CD1c-positive myeloid dendritic cell (primary cell): ENCODE results near the gene RNF135.
A peak's percentile ranks its signal among the peaks of the same experiment; 100 is the strongest.
"Not testable (repeated sequence)": the region's sequence is repeated elsewhere in the genome, so short reads cannot be mapped to it uniquely, and the experiment has no call there.

Source experiments
- DNase-seq: peaks from one replicate; pipeline ENCODE4 v3.0.0-alpha.2; 2016; ENCODE audit errors: extremely low spot score

RNF135 gene

GRCh38 chr17:30997842-30998241 is 27.0 kb downstream of the RNF135 start:
- no peak for DNase-seq

DNA sequence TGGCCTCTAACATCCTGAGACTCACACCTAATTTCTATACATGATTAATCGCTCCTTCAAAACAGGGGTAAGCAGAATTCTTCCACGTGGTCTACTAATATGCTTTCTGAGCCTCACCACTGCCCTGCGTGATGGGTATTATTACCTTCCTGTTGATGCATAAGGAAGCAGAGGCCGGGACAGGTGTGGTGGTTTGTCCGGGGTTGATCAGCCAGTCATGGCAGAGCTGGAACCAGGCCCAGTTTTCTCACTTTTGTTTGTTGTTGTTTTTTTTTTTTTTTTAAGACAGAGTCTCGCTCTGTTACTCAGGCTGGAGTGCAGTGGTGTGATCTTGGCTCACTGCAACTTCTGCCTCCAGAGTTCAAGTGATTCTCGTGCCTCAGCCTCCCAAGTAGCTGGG is 31.2 kb downstream of the RNF135 start:
- DNase-seq = no peak

DNA sequence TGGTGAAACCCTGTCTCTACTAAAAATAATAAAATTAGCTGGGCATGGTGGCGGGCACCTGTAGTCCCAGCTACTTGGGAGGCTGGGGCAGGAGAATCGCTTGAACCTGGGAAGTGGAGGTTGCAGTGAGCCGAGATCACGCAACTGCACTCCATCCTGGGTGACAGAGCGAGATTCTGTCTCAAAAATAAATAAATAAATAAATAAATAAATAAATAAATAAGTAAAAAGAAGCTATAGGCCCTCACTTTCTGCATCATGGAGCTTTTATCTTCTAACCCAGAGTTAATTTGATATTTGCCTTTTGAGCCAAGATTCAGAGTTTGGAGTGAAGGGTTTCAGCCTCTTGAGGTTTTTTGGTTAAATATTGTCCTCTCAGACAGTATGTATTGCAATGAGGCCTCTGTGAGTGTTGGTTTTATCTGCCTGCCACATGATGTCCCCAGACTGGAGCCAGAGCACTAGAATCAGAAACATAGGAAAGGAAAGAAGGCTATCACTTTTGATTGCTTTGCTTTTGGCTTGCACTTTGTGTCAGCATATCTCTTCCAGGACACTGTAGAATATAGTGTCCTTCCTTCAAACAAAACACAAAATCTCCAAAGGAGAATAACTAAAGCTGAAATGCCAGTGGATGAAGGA is 32.5 kb downstream of the RNF135 start:
- no peak for DNase-seq

DNA sequence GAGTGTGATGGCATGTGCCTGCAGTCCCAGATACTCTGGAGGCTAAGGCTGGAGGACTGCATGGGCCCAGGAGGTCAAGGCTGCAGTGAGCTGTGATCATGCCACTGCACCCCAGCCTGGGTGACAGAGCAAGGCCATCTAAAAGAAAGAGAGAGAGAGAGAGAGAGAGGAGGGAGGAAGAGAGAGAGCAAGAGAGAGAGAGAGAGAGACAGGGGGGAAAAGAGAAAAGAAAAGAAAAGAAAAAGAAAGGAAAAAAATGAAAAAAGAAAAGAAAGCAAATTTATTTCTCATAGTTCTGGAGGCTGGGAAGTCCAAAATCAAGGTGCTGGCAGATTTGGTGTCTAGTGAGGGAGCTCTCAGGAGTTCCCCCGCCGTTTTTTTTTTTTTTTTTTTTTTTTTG is 33.3 kb downstream of the RNF135 start:
- no peak for DNase-seq

DNA sequence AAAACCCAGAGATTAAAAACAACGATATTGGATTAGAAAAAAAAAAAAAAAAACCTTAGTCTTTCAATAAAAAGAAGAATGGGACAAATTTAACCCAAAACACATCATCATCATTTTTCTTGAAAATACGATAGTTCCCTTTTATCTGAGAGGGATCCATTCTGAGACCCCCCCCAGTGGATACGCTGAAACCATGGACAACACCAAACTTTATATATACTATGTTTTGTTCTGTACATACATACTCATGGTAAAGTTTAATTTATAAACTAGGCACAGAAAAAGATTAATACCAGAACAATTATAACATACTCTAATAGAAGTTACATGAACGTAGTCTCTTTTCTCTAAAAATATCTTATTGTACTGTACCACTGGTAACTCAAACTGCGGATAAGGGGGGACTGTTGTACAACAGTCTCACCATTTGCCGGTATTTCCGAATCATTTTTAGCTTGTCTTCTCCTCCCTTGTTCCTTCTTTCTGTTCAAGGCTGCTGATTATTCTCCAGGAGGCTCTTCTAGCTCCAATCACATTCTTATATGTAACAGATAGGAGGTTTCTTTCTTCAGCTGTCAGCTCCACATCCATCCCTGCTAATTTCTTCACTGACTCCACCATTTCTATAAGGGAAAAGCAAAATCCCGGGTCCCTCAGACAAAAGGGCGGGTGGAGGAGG is 37.0 kb downstream of the RNF135 start:
- DNase-seq = no peak

- peak; percentile 65 for DNase-seq
These were observed 37.7 kb downstream of the RNF135 start for GRCh38 chr17:31008374-31009041.

GRCh38 chr17:31009042-31009702 is 38.3 kb downstream of the RNF135 start:
- DNase-seq = not testable (repeated sequence)

- DNase-seq = not testable (repeated sequence)
These were observed 39.2 kb downstream of the RNF135 start for GRCh38 chr17:31010014-31010413.

GRCh38 chr17:31013844-31014243 is 43.0 kb downstream of the RNF135 start:
- DNase-seq = no peak

GRCh38 chr17:31015639-31016038 is 44.8 kb downstream of the RNF135 start:
- DNase-seq = no peak

DNA sequence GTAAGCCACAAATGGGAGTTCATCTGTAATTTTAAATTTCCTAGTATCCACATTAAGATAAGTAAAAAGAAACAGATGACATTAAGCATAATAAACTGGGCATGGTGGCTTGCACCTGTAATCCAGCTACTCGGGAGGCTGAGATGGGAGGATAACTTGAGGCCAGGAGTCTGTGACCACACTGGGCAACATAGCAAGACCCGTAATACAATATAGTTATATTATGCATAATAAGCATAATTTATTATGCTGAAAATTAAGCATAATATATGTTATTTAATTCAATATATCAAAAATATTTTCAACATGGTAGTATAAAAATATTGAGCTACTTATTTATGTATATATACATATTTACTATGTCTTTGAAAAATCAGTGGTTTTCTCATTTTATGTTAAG is 48.2 kb downstream of the RNF135 start:
- DNase-seq = no peak

DNA sequence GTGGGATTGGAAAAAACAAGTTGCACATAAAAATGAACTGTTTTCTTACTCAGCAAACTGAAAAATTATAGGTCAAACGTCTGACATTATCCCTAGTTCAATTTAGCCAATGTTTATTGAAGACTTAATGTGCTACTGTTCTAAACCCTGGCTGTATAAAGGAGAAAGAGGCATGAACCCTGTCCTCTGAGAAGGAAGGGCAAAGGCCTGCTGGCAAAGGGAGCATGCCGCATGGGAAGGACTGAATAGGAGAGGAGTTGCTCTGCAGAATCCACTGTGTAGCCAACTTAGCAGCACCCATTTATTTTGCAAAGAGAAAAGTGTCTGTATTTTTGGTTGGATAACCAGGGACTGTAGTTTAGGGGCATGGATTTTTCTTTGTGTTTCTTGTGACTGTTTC is 52.3 kb downstream of the RNF135 start:
- not testable (repeated sequence) for DNase-seq

DNA sequence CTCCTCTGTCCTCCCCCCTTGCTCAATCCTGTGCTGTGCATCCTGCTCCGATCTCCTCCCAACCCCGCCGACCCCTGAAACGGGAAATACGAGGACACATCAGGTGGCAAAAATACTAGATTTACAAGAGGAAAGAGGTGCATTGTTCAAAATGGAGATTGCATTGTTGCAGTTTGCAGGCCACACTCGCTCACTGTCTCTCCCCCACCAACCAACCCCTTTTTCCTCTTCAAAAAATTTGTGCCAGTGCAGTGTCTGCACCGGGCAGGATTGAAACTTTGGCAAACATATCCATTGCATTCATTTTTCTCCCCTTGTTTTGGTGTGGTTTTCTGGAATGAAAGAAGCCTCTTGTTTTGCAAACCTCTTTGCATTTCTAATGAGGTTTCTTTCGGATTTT is 61.0 kb downstream of the RNF135 start:
- no peak for DNase-seq

DNA sequence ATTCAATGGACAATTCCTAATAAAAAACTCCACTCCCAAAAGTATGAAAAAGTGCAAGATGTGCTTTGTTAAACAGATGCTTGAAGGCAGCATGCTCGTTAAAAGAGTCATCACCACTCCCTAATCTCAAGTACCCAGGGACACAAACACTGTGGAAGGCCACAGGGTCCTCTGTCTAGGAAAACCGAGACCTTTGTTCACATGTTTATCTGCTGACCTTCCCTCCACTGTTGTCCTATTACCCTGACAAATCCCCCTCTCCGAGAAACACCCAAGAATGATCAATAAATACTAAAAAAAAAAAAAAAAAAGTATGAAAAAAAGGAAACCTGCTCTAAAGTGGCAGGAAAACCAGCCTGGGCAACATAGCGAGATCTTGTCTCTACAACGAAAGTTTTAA is 64.8 kb downstream of the RNF135 start:
- DNase-seq = not testable (repeated sequence)

- not testable (repeated sequence) for DNase-seq
These were observed 70.0 kb downstream of the RNF135 start for GRCh38 chr17:31040837-31041236.

DNA sequence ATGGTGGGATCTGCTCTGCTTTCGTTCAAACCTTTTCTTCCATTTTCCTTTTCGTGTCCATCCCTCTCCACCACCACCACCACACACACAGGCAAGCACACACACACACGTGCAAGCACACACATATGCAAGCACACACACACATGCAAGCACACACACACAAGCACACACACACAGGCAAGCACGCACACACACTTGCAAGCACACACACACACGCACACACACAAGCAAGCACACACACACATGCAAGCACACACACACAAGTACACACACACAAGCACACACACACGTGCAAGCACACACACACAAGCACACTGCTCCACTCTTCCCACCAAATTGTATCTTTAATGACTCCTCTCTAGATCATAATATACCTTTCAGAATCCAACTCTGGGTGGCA is 71.5 kb downstream of the RNF135 start:
- not testable (repeated sequence) for DNase-seq

- DNase-seq = not testable (repeated sequence)
These were observed 76.1 kb downstream of the RNF135 start for GRCh38 chr17:31046856-31047425.

DNA sequence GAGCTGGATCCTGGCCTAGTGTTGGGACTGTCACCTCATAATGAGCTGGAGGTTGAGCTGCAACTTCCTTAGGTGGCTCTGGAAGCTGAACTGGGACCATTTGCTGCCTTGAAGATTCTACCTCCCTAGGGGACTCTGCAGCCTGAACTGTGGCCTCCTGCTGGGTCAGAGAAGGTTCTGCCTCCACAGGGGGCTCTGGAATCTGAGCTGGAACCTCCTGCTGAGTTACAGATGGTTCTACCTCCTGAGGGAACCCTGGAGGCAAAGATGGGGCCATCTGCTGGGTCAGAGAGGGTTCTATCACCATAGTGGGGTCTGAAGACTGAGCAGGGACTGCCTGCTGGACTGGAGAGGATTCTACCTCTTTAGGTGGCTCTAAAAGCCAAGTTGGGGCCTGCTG is 77.3 kb downstream of the RNF135 start:
- no peak for DNase-seq

- no peak for DNase-seq
These were observed 77.9 kb downstream of the RNF135 start for GRCh38 chr17:31048780-31049179.
